Measurements from ENCODE around the gene KCTD17. TPM values are rescaled to one million over a fixed set of nuclear protein-coding genes. Genes with fewer than 3 reads are reported as not detected.

KCTD17 gene
- total RNA-seq, 1 experiment from 2014 or later = 29.4 TPM

DNA sequence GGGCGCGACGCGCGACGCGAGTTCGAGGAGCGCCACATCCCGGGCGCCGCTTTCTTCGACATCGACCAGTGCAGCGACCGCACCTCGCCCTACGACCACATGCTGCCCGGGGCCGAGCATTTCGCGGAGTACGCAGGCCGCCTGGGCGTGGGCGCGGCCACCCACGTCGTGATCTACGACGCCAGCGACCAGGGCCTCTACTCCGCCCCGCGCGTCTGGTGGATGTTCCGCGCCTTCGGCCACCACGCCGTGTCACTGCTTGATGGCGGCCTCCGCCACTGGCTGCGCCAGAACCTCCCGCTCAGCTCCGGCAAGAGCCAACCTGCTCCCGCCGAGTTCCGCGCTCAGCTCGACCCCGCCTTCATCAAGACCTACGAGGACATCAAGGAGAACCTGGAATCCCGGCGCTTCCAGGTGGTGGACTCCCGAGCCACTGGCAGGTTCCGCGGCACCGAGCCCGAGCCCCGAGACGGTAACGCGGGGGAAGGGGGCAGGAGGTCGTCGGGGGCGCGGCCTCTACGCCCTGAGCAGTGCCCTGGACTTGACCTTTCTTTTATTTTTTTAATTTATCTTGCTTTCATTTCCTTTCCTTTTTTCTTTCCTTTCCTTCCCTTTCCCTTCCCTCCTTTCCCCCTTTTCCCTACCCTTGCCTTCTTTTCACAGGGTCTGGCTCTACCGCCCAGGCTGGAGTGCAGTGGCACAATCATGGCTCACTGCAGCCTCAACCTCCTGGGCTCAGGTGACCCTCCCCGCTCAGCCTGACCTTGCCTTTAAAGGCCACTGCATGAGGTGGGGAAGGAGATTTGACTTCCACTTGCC is 27.0 kb upstream of the KCTD17 start (continued):
- TF ChIP-seq, protein P1, sequence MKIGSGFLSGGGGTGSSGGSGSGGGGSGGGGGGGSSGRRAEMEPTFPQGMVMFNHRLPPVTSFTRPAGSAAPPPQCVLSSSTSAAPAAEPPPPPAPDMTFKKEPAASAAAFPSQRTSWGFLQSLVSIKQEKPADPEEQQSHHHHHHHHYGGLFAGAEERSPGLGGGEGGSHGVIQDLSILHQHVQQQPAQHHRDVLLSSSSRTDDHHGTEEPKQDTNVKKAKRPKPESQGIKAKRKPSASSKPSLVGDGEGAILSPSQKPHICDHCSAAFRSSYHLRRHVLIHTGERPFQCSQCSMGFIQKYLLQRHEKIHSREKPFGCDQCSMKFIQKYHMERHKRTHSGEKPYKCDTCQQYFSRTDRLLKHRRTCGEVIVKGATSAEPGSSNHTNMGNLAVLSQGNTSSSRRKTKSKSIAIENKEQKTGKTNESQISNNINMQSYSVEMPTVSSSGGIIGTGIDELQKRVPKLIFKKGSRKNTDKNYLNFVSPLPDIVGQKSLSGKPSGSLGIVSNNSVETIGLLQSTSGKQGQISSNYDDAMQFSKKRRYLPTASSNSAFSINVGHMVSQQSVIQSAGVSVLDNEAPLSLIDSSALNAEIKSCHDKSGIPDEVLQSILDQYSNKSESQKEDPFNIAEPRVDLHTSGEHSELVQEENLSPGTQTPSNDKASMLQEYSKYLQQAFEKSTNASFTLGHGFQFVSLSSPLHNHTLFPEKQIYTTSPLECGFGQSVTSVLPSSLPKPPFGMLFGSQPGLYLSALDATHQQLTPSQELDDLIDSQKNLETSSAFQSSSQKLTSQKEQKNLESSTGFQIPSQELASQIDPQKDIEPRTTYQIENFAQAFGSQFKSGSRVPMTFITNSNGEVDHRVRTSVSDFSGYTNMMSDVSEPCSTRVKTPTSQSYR (CRISPR knock-in tag; IDR thresholded peaks at IDR 0.05) = no peak
- TF ChIP-seq, protein P2, sequence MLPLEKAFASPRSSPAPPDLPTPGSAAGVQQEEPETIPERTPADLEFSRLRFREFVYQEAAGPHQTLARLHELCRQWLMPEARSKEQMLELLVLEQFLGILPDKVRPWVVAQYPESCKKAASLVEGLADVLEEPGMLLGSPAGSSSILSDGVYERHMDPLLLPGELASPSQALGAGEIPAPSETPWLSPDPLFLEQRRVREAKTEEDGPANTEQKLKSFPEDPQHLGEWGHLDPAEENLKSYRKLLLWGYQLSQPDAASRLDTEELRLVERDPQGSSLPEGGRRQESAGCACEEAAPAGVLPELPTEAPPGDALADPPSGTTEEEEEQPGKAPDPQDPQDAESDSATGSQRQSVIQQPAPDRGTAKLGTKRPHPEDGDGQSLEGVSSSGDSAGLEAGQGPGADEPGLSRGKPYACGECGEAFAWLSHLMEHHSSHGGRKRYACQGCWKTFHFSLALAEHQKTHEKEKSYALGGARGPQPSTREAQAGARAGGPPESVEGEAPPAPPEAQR (CRISPR knock-in tag; IDR thresholded peaks at IDR 0.05) = no peak
- TF ChIP-seq MYBL2 (CRISPR knock-in tag; IDR thresholded peaks at IDR 0.05) = no peak

DNA sequence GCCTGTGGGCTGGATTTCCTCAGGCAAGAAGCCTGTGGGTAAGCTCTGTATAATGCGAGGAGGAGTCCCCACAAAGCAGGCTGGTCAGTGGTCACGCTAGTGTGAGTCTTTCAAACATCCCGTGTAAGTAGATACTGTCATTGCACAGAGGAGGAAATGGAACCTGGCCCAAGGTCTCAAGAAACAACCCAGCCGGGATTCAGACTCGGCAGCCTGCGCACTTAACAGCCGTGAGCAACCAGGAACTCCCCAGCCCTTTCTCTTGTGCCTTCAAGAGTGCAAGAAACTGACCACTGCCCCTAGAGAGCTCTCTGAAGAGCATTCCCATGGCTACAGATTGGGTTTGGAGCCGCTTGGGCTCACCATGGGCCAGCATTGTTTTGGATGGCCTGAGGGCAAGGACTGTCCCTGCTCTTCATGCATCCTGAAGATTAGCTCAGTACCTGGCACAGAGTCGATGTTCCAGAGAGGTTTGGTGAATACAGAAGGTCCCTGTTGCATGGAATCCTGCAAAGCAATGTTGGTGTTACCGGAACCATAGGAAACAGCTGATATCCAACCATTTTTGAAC is 26.0 kb upstream of the KCTD17 start:
- CTCF ChIA-PET = interaction anchor here (0.7 to 1.5 kb wide), 2 partner anchors 39 to 48 kb away, joined by 3 to 6 read pairs; no protein-coding TSS in a partner anchor
- DNase-seq (ENCODE audit: low spot score) (no peak), ATAC-seq (no peak)
- Mint-ChIP-seq H3K36me3 (peaks cover 26% of the 10 kb centered on the region), H3K9me3 (no peaks in the 10 kb centered on the region), H3K4me1 (peaks cover 22% of the 10 kb centered on the region), H3K27ac (no peak overlapping the region), H3K4me3 (no peak overlapping the region), H3K27me3 (ENCODE audit: low read depth) (no peaks in the 10 kb centered on the region)
- no peak for TF ChIP-seq ETV6 (CRISPR knock-in tag; IDR thresholded peaks at IDR 0.05)
- TF ChIP-seq, protein P3, sequence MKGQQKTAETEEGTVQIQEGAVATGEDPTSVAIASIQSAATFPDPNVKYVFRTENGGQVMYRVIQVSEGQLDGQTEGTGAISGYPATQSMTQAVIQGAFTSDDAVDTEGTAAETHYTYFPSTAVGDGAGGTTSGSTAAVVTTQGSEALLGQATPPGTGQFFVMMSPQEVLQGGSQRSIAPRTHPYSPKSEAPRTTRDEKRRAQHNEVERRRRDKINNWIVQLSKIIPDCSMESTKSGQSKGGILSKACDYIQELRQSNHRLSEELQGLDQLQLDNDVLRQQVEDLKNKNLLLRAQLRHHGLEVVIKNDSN (CRISPR knock-in tag; IDR thresholded peaks at IDR 0.05) = no peak
- TF ChIP-seq, protein P4, sequence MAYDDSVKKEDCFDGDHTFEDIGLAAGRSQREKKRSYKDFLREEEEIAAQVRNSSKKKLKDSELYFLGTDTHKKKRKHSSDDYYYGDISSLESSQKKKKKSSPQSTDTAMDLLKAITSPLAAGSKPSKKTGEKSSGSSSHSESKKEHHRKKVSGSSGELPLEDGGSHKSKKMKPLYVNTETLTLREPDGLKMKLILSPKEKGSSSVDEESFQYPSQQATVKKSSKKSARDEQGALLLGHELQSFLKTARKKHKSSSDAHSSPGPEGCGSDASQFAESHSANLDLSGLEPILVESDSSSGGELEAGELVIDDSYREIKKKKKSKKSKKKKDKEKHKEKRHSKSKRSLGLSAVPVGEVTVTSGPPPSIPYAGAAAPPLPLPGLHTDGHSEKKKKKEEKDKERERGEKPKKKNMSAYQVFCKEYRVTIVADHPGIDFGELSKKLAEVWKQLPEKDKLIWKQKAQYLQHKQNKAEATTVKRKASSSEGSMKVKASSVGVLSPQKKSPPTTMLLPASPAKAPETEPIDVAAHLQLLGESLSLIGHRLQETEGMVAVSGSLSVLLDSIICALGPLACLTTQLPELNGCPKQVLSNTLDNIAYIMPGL (CRISPR knock-in tag; IDR thresholded peaks at IDR 0.05) = no peak
- TF ChIP-seq ZNF263 (CRISPR knock-in tag; IDR thresholded peaks at IDR 0.05; ENCODE audit: low read depth) = no peak
- TF ChIP-seq HMGA2 (CRISPR knock-in tag; IDR thresholded peaks at IDR 0.05) = no peak
- no peak for TF ChIP-seq KAT7 (CRISPR knock-in tag; IDR thresholded peaks at IDR 0.05; ENCODE audit: borderline replicate concordance)
- no peak for TF ChIP-seq PRRX2 (CRISPR knock-in tag; IDR thresholded peaks at IDR 0.05)
- TF ChIP-seq, protein P5, sequence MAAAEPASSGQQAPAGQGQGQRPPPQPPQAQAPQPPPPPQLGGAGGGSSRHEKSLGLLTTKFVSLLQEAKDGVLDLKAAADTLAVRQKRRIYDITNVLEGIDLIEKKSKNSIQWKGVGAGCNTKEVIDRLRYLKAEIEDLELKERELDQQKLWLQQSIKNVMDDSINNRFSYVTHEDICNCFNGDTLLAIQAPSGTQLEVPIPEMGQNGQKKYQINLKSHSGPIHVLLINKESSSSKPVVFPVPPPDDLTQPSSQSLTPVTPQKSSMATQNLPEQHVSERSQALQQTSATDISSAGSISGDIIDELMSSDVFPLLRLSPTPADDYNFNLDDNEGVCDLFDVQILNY (CRISPR knock-in tag; IDR thresholded peaks at IDR 0.05) = no peak
- no peak for TF ChIP-seq OVOL2 (CRISPR knock-in tag; IDR thresholded peaks at IDR 0.05; ENCODE audit: borderline replicate concordance)
- no peak for TF ChIP-seq NFATC4 (CRISPR knock-in tag; IDR thresholded peaks at IDR 0.05)
- no peak for TF ChIP-seq FOXP1 (CRISPR knock-in tag; IDR thresholded peaks at IDR 0.05; ENCODE audit: borderline replicate concordance)
- no peak for TF ChIP-seq CREM (CRISPR knock-in tag; IDR thresholded peaks at IDR 0.05)
- TF ChIP-seq, protein P6, sequence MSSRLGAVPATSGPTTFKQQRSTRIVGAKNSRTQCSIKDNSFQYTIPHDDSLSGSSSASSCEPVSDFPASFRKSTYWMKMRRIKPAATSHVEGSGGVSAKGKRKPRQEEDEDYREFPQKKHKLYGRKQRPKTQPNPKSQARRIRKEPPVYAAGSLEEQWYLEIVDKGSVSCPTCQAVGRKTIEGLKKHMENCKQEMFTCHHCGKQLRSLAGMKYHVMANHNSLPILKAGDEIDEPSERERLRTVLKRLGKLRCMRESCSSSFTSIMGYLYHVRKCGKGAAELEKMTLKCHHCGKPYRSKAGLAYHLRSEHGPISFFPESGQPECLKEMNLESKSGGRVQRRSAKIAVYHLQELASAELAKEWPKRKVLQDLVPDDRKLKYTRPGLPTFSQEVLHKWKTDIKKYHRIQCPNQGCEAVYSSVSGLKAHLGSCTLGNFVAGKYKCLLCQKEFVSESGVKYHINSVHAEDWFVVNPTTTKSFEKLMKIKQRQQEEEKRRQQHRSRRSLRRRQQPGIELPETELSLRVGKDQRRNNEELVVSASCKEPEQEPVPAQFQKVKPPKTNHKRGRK (CRISPR knock-in tag; IDR thresholded peaks at IDR 0.05; ENCODE audit: borderline replicate concordance) = no peak
- POLR2A ChIA-PET = no interaction called here

Measured in WTC11 (cell line).